Fibroblast of villous mesenchyme (primary cell): ENCODE data around the gene ASCC2. TPM values are rescaled to one million over a fixed set of nuclear protein-coding genes. Genes with fewer than 3 reads are reported as not detected.
"Not testable (repeated sequence)": the region's sequence is repeated elsewhere in the genome, so short reads cannot be mapped to it uniquely, and the experiment has no call there.

ENCODE experiments used
- DNase-seq: peaks from one replicate; pipeline ENCODE4 v3.0.0-alpha.2; 2010; ENCODE audit warnings: low read depth
- H3K4me3 ChIP-seq: 2 replicates; pipeline ENCODE4 v1.5.1; 2011; ENCODE audit warnings: low read depth, mild to moderate bottlenecking, low read length
- CTCF ChIP-seq: IDR thresholded peaks from 2 replicates; pipeline ENCODE4 v1.5.1; 2012; ENCODE audit warnings: low read depth, mild to moderate bottlenecking, low read length; ENCODE audit not compliant: insufficient read depth
- total RNA-seq: library from RNA; depleted of rRNA; stranded (reverse); fragments of >200 nt; gene quantifications from 2 replicates; pipeline ENCODE4 v1.2.3, GENCODE V29; 2012

Gene ASCC2
- total RNA-seq, 1 donor = 33.7 TPM

GRCh38 chr22:29839039-29839438 lies 965 bp upstream of the ASCC2 start:
- no peak for TF ChIP-seq CTCF
- no peak overlapping the region for H3K4me3 ChIP-seq
- no peak for DNase-seq

GRCh38 chr22:29838599-29838956 lies 504 bp upstream of the ASCC2 start:
- peak overlapping the region; percentile 98 for H3K4me3 ChIP-seq
- DNase-seq = no peak
- no peak for TF ChIP-seq CTCF

GRCh38 chr22:29836791-29837370 lies 1.2 kb downstream of the ASCC2 start:
- peak overlapping the region; percentile 98 for H3K4me3 ChIP-seq
- not testable (repeated sequence) for DNase-seq

GRCh38 chr22:29834046-29834445 lies 4.0 kb downstream of the ASCC2 start:
- no peak overlapping the region for H3K4me3 ChIP-seq
- no peak for DNase-seq
- no peak for TF ChIP-seq CTCF

GRCh38 chr22:29833392-29833965 lies 4.6 kb downstream of the ASCC2 start:
- H3K4me3 ChIP-seq = no peak overlapping the region
- no peak for TF ChIP-seq CTCF

GRCh38 chr22:29831958-29832357 lies 6.1 kb downstream of the ASCC2 start:
- no peak for DNase-seq
- H3K4me3 ChIP-seq = no peak overlapping the region
- no peak for TF ChIP-seq CTCF

More at GRCh38 chr22:29833392-29833965, 4.6 kb downstream of the ASCC2 start:
- DNase-seq = peak; percentile 57

GRCh38 chr22:29831186-29831921 lies 6.7 kb downstream of the ASCC2 start:
- H3K4me3 ChIP-seq = no peak overlapping the region
- DNase-seq = no peak
- no peak for TF ChIP-seq CTCF
